Caco-2 (cell line): ENCODE data around the gene HDAC11. TPM values are rescaled to one million over a fixed set of nuclear protein-coding genes. Genes with fewer than 3 reads are reported as not detected.
"Not testable (repeated sequence)": the region's sequence is repeated elsewhere in the genome, so short reads cannot be mapped to it uniquely, and the experiment has no call there.

Source experiments
- Bru-seq: library from RNA; stranded (reverse); fragments of 400-500 nt; gene quantifications from one replicate; lab custom pipeline; 2021; lab: Mats Ljungman, UMichigan
- BruChase-seq, 2 experiments: library from RNA; stranded (reverse); fragments of 400-500 nt; gene quantifications; one replicate each; lab custom pipeline; 2021; lab: Mats Ljungman, UMichigan
- BruUV-seq: library from RNA; stranded (reverse); fragments of 400-500 nt; replicated peaks from 2 replicates; lab custom pipeline; 2021; lab: Mats Ljungman, UMichigan
- CTCF ChIA-PET: fragments of 300-600 bp; sonication (Branson Sonifier 250); formaldehyde crosslinking; loops from one replicate; lab custom pipeline; 2022; ENCODE audit warnings: antibody characterized with exemption; lab: Charles Lee
- POLR2A ChIA-PET: fragments of 300-600 bp; sonication (Branson Sonifier 250); formaldehyde crosslinking; loops from one replicate; lab custom pipeline; 2022; ENCODE audit warnings: antibody characterized with exemption; lab: Charles Lee
- DNase-seq, 2 experiments: peaks; one replicate each; pipeline versions ENCODE4 v3.0.0 to v3.0.0-alpha.2; 2020 to 2022
- H3K27me3 ChIP-seq: replicated peaks from 2 replicates; pipeline ENCODE4 v1.6.0; 2011; ENCODE audit warnings: low read length; ENCODE audit not compliant: control insufficient read depth, insufficient read depth
- H3K36me3 ChIP-seq: 2 replicates; pipeline ENCODE4 v1.5.1; 2011; ENCODE audit warnings: low read length; ENCODE audit not compliant: control insufficient read depth, insufficient read depth
- H3K4me1 ChIP-seq: fragments of 250-450 bp; sonication (Bioruptor Pico); 2 replicates; pipeline ENCODE4 v1.5.1; 2020; ENCODE audit warnings: mild to moderate bottlenecking
- H3K4me3 ChIP-seq: 2 replicates; pipeline ENCODE4 v1.5.1; 2011; ENCODE audit warnings: low read depth, mild to moderate bottlenecking, control low read depth, low read length
- H3K9me3 ChIP-seq: fragments of 250-450 bp; sonication (Bioruptor Pico); 2 replicates; pipeline ENCODE4 v1.5.1; 2020; ENCODE audit warnings: mild to moderate bottlenecking, moderate library complexity
- H3K27ac Mint-ChIP-seq: one replicate; pipeline ENCODE4 v1.8.0; 2022; ENCODE audit warnings: mixed read lengths; ENCODE audit not compliant: unreplicated experiment
- H3K27me3 Mint-ChIP-seq: one replicate; pipeline ENCODE4 v1.8.0; 2022; ENCODE audit warnings: mixed read lengths; ENCODE audit not compliant: insufficient read depth, unreplicated experiment
- H3K36me3 Mint-ChIP-seq: one replicate; pipeline ENCODE4 v1.8.0; 2022; ENCODE audit warnings: mild to moderate bottlenecking, mixed read lengths; ENCODE audit not compliant: insufficient read depth, unreplicated experiment
- H3K4me1 Mint-ChIP-seq: one replicate; pipeline ENCODE4 v1.8.0; 2022; ENCODE audit warnings: low read depth, mixed read lengths; ENCODE audit not compliant: unreplicated experiment
- H3K4me3 Mint-ChIP-seq: one replicate; pipeline ENCODE4 v1.8.0; 2022; ENCODE audit warnings: mild to moderate bottlenecking, moderate library complexity, mixed read lengths; ENCODE audit not compliant: unreplicated experiment
- H3K9me3 Mint-ChIP-seq: one replicate; pipeline ENCODE4 v1.8.0; 2022; ENCODE audit warnings: mixed read lengths; ENCODE audit not compliant: unreplicated experiment
- intact Hi-C: fragments of 100-400 bp; cut with micrococcal nuclease; formaldehyde crosslinking; loops from one replicate; pipeline ENCODE4 v1.10.0; 2022; ENCODE audit not compliant: unreplicated experiment
- long read RNA-seq: library from polyadenylated mRNA; stranded (forward); transcript quantifications from one replicate; pipeline ENCODE4 v2.0.0, GENCODE V29; 2022
- total RNA-seq: library from RNA; stranded (reverse); gene quantifications from 2 replicates; pipeline ENCODE4 v1.2.3, GENCODE V29; 2022
- TF ChIP-seq, protein P1 (sequence below), 2 experiments: fragments of 200-600 bp in 1 of 2; IDR thresholded peaks; 1 replicate in 1 of 2; 2 replicates in 1 of 2; pipeline versions ENCODE4 v1.5.1 to v1.8.0; 2011 to 2022; ENCODE audit warnings: antibody characterized with exemption in 1 of 2, control low read depth in 1 of 2, inconsistent platforms in 1 of 2, low read depth in 1 of 2, low read length in 1 of 2, mild to moderate bottlenecking in 1 of 2, moderate library complexity in 1 of 2; ENCODE audit not compliant: insufficient read depth in 1 of 2, severe bottlenecking in 1 of 2, unreplicated experiment in 1 of 2

The HDAC11 gene, protein sequence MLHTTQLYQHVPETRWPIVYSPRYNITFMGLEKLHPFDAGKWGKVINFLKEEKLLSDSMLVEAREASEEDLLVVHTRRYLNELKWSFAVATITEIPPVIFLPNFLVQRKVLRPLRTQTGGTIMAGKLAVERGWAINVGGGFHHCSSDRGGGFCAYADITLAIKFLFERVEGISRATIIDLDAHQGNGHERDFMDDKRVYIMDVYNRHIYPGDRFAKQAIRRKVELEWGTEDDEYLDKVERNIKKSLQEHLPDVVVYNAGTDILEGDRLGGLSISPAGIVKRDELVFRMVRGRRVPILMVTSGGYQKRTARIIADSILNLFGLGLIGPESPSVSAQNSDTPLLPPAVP
- total RNA-seq (10.5 and 10.9 TPM in 2 replicates), Bru-seq, nascent RNA (percentile 47 among the genes with signal in this experiment), BruChase-seq, experiment 1, labeled RNA remaining after a 2-hour chase (percentile 49 among the genes with signal in this experiment), BruChase-seq, experiment 2, labeled RNA remaining after a 6-hour chase (percentile 48 among the genes with signal in this experiment)
- long read RNA-seq, transcript HDAC11-201 (10 exons, 2,960 nt) = major isoform, 5 of 12 reads
- long read RNA-seq, partial matches to known transcripts = 0 of 12 reads
- long read RNA-seq, other reads (novel, unspliced or antisense) = 5 of 12 reads

DNA sequence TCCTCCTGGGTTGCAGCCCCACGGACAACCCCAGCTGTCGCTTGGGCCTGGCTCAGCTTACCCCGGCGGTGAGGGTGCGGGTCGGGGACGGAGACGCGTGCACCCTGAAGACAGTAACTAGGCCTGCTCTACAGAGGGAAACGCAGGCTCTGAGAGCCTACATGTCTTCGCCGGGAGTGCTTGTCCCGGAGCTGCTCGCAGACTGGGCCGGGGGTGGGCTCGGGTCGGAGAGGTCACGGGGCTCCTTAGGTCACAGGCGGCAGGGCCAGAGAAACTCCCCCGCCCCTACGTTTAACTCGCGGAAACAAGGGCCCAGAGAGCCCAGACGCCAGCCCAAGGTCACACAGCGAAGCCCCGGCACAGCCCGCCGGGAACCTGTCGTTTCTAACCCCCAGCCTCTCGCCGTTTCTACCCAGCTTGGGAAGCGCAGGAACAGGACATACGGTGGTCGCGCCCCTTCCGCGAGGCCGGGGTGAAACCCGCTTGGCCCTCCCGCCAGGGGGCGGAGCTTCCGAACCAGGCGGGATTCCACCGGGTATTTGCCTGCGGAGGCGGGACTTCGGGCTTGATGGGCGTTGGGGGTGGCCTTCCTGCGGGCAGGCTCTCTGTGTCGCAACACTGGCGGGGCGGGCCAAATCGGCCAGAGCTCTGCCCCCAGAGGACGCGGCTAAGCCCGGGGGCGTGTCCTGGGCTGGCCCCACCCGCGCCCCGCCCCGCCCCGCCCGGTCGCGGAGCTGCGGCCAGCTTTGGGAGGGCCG is at the start of gene HDAC11:
TSS of gene HDAC11 (plus strand) at position 725 of the 758 bp plus-strand sequence. CDS start 42 bp downstream, outside the sequence.
- peak within 1 kb of the TSS; percentile 75 for H3K4me3 Mint-ChIP-seq
- H3K4me1 ChIP-seq = peaks cover 9% of the 10 kb centered on the region
- peak within 1 kb of the TSS; percentile 71 for H3K4me3 ChIP-seq
- no peaks in the 10 kb centered on the region for H3K4me1 Mint-ChIP-seq
- peaks cover 7% of the 10 kb centered on the region for H3K36me3 Mint-ChIP-seq
- no peaks in the 10 kb centered on the region for H3K9me3 Mint-ChIP-seq
- intact Hi-C loops = loop anchor here (1.0 kb wide), 1 partner anchor 27 kb away; no protein-coding TSS in a partner anchor
- no peaks in the 10 kb centered on the region for H3K36me3 ChIP-seq
- H3K27me3 Mint-ChIP-seq = no peaks in the 10 kb centered on the region
- BruUV-seq = TSS peak; percentile 81
- H3K27ac Mint-ChIP-seq = no peak within 1 kb of the TSS
- H3K9me3 ChIP-seq = no peaks in the 10 kb centered on the region
- POLR2A ChIA-PET = interaction anchor here (0.5 to 1.1 kb wide), 9 partner anchors 9 to 167 kb away, joined by 3 to 9 read pairs (median 3); no protein-coding TSS in a partner anchor
- TF ChIP-seq, protein P1, sequence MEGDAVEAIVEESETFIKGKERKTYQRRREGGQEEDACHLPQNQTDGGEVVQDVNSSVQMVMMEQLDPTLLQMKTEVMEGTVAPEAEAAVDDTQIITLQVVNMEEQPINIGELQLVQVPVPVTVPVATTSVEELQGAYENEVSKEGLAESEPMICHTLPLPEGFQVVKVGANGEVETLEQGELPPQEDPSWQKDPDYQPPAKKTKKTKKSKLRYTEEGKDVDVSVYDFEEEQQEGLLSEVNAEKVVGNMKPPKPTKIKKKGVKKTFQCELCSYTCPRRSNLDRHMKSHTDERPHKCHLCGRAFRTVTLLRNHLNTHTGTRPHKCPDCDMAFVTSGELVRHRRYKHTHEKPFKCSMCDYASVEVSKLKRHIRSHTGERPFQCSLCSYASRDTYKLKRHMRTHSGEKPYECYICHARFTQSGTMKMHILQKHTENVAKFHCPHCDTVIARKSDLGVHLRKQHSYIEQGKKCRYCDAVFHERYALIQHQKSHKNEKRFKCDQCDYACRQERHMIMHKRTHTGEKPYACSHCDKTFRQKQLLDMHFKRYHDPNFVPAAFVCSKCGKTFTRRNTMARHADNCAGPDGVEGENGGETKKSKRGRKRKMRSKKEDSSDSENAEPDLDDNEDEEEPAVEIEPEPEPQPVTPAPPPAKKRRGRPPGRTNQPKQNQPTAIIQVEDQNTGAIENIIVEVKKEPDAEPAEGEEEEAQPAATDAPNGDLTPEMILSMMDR (IDR thresholded peaks at IDR 0.05; ENCODE audit: insufficient read depth in 1 of 2, low read depth in 1 of 2, low read length in 1 of 2, severe bottlenecking in 1 of 2, unreplicated experiment in 1 of 2) = no peak
- DNase-seq = peak; percentile 98 to 99
- H3K27me3 ChIP-seq = no peaks in the 10 kb centered on the region
- CTCF ChIA-PET = interaction anchor here (0.6 to 2.4 kb wide), 16 partner anchors 15 to 1478 kb away, joined by 3 to 17 read pairs (median 6); no protein-coding TSS in a partner anchor

DNA sequence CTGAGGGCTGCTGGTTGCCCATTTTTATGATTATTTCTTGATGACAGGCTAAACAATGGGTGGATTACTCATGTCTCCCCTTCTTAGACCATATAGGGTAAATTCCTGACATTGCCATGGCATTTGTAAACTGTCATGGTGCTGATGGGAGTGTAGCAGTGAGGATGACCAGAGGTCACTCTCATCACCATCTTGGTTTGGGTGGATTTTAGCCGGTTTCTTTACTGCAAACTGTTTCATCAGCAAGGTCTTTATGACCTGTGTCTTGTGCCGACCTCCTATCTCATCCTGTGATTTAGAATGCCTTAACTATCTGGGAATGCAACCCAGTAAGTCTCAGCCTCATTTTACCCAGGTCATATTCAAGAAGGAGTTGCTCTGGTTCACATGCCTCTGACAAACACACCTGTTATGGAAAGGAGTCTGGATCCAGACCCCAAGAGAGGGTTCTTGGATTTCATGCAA is 49.7 kb upstream of the HDAC11 start:
- POLR2A ChIA-PET = not testable (repeated sequence)

DNA sequence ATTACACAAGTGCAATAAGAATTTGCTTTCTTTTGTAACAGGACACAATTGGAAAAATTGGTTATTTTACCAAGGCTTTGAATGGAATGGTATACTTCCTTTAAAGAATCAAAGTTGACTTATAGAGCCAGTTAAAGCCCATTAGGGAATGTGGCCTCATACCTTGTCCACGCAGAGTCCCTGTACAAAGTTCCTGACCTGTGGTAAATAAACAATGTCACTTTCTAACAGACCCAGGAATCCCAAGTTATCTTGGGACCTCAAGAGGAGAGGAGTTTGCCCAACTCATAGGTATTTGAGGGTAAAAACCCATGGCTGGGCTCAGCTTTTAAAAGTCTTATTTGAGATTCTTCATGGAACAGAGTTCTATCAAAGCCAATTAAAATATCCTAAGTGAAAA is 48.0 kb upstream of the HDAC11 start:
- no TSS peak for BruUV-seq
- TF ChIP-seq, protein P1 (IDR thresholded peaks at IDR 0.05; ENCODE audit: insufficient read depth in 1 of 2, low read depth in 1 of 2, low read length in 1 of 2, severe bottlenecking in 1 of 2, unreplicated experiment in 1 of 2) = no peak

More for the DNA sequence above, 49.7 kb upstream of the HDAC11 start:
- H3K9me3 ChIP-seq, H3K4me1 ChIP-seq, BruUV-seq, H3K36me3 Mint-ChIP-seq, H3K9me3 Mint-ChIP-seq, H3K4me1 Mint-ChIP-seq, H3K27me3 Mint-ChIP-seq, H3K4me3 Mint-ChIP-seq, DNase-seq, intact Hi-C loops, H3K36me3 ChIP-seq, CTCF ChIA-PET, H3K27ac Mint-ChIP-seq, H3K27me3 ChIP-seq, H3K4me3 ChIP-seq: not testable (repeated sequence)

More for the DNA sequence above, 48.0 kb upstream of the HDAC11 start:
- Mint-ChIP-seq H3K9me3 (peaks cover 10% of the 10 kb centered on the region), H3K36me3 (no peaks in the 10 kb centered on the region), H3K27ac (no peak overlapping the region), H3K4me1 (no peaks in the 10 kb centered on the region), H3K27me3 (no peaks in the 10 kb centered on the region), H3K4me3 (no peak overlapping the region)
- no peaks in the 10 kb centered on the region for H3K27me3 ChIP-seq
- H3K4me3 ChIP-seq = no peak overlapping the region
- ChIA-PET POLR2A (no interaction called here), CTCF (no interaction called here)
- DNase-seq = peak in 1 of 2 experiments; percentile 43
- no peaks in the 10 kb centered on the region for H3K9me3 ChIP-seq
- H3K4me1 ChIP-seq = no peaks in the 10 kb centered on the region
- intact Hi-C loops = no loop called here
- H3K36me3 ChIP-seq = no peaks in the 10 kb centered on the region
